SK-N-MC (cell line): Measurements from ENCODE around the gene TRIM25.

Experiments used
- DNase-seq: peaks from one replicate; pipeline ENCODE4 v3.0.0-alpha.2; 2011; ENCODE audit warnings: low read depth, low spot score
- H3K27ac ChIP-seq: fragments of 200-600 bp; sonication (generic); 2 replicates; pipeline ENCODE4 v1.5.1; 2016; ENCODE audit warnings: mixed run types
- H3K36me3 ChIP-seq: fragments of 200-600 bp; sonication (generic); 2 replicates; pipeline ENCODE4 v1.6.1; 2017; ENCODE audit warnings: antibody characterized with exemption, low read length, mixed read lengths; ENCODE audit not compliant: insufficient read depth
- H3K4me3 ChIP-seq: fragments of 200-600 bp; sonication (generic); 2 replicates; pipeline ENCODE4 v1.5.1; 2016
- H3K9ac ChIP-seq: fragments of 200-600 bp; sonication (generic); 2 replicates; pipeline ENCODE4 v1.8.0; 2017; ENCODE audit warnings: mixed run types, mixed read lengths; ENCODE audit not compliant: insufficient read length
- H3K9me3 ChIP-seq: fragments of 200-600 bp; sonication (generic); 2 replicates; pipeline ENCODE4 v1.6.1; 2017; ENCODE audit warnings: low read depth, mild to moderate bottlenecking, antibody characterized with exemption, low read length, moderate library complexity, mixed read lengths
- EZH2 ChIP-seq: fragments of 200-600 bp; sonication (generic); IDR thresholded peaks from one replicate; pipeline ENCODE4 v1.6.1; 2017; ENCODE audit warnings: antibody characterized with exemption
- FOXP2 ChIP-seq: optimal IDR thresholded peaks from 2 replicates; pipeline ENCODE3; 2011; ENCODE audit warnings: mild to moderate bottlenecking, moderate library complexity; ENCODE audit not compliant: insufficient read depth; ENCODE audit errors: extremely low read length, control extremely low read depth
- POLR2AphosphoS5 ChIP-seq: IDR thresholded peaks from 2 replicates; pipeline ENCODE4 v1.6.1; 2012; ENCODE audit warnings: mild to moderate bottlenecking, low read depth, low read length, borderline replicate concordance

Gene TRIM25

DNA sequence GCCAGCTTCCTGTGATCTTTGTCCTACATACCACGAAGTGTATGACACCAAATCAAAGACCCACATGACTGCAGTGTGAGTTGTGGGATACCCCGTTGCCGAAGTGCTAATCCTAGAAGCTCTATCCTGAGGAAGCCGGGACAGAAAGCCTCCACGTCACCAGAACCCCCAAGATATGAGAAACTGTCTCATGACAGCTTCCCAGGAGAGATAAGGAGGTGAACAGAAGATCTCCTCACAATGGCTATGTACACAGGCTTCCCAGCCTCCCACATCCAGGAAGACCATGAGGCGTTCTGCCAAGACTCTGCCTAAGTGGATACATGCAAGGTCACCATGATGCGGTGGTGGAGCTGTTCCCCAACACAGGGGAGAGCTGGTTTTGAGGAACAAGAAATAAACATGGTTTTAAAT lies 37.1 kb downstream of the TRIM25 start:
- Histone ChIP-seq H3K27ac (no peak overlapping the region), H3K4me3 (no peak overlapping the region), H3K36me3 (no peaks in the 10 kb centered on the region), H3K9me3 (no peaks in the 10 kb centered on the region), H3K9ac (no peak overlapping the region)
- no peak for TF ChIP-seq FOXP2
- no peak for TF ChIP-seq POLR2AphosphoS5
- TF ChIP-seq EZH2, result no peak
- no peak for DNase-seq

DNA sequence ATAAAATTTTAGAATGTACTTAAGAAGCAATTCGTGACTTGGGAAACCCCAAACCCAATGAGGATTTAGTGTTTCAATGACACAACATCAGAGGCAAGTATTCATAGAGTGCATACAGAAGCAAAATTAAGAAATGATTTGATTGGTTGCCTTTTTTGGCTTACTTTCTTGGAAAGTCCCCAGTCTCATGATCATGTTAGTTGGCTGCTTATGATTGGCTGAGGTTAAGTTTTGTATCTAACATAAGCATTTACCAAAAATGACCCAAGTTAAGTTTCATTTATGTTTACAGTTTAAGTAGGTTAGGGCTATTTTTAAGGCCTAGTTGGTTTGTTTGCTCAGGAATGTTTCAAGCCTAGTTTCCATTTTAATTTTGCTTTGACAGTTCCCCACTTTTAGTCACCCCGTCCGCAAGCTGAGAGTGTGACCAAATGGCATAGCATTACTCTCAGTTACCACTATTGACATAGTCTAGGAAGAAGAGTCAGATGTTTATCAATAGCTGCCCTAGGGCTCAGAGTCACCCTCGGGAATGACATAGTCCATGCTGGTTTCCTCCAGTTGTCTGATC lies 43.7 kb downstream of the TRIM25 start:
- H3K4me3 ChIP-seq, result no peak overlapping the region
- TF ChIP-seq FOXP2 (no peak), EZH2 (no peak), POLR2AphosphoS5 (no peak)
- H3K9ac ChIP-seq, result no peak overlapping the region
- no peak for DNase-seq
- H3K27ac ChIP-seq, result no peak overlapping the region
- H3K9me3 ChIP-seq, result no peaks in the 10 kb centered on the region
- no peaks in the 10 kb centered on the region for H3K36me3 ChIP-seq

DNA sequence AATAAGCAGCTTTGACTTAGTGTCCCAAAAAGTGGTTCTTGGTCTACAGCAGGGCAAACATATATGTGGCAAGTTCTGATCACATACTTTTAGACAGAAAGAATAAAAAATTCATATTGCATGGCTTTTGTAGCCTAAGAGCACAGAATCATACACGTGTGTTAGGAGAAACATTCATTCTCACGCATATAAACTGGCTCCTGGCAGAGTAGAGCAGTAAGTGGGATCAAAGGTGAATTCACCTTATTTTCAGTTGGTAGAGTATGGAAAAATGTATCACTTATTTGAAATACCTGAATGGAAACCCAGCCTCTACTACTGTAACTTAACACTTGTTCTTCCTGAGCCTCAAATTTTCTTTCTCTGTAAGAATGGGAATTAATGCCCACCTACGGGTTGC lies 45.1 kb downstream of the TRIM25 start:
- H3K9ac ChIP-seq, result no peak overlapping the region
- H3K4me3 ChIP-seq, result no peak overlapping the region
- H3K27ac ChIP-seq, result no peak overlapping the region
- TF ChIP-seq EZH2 (no peak), FOXP2 (no peak), POLR2AphosphoS5 (no peak)
- DNase-seq, result no peak
- H3K36me3 ChIP-seq, result no peaks in the 10 kb centered on the region
- H3K9me3 ChIP-seq, result no peaks in the 10 kb centered on the region

DNA sequence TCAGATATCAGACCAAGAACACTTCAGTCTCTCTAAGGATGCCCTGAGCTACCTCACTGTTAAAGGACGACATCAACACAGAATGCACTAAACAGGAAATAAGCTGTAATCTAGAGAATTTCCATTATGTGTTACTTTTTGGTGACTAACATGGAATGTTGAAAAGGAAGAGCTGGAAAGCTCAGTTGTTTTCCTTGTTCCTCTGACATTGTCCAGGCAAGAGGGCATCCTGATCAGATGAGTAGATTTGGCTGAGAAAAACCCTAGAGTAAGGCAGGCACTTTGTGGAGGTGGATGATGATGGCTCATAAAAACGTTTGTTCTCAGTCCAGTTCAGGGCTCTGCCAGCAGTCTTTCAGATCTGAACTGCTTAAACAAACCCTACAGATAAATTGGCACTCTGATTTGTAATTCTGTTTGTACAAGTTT lies 45.9 kb downstream of the TRIM25 start:
- no peak for TF ChIP-seq FOXP2
- 0 out of 2 replicates have a peak, but pooled peaks cover under 1% of the 10 kb centered on the region for H3K36me3 ChIP-seq
- DNase-seq, result no peak
- H3K4me3 ChIP-seq, result no peak overlapping the region
- no peak overlapping the region for H3K9ac ChIP-seq
- H3K27ac ChIP-seq, result no peak overlapping the region
- no peaks in the 10 kb centered on the region for H3K9me3 ChIP-seq

DNA sequence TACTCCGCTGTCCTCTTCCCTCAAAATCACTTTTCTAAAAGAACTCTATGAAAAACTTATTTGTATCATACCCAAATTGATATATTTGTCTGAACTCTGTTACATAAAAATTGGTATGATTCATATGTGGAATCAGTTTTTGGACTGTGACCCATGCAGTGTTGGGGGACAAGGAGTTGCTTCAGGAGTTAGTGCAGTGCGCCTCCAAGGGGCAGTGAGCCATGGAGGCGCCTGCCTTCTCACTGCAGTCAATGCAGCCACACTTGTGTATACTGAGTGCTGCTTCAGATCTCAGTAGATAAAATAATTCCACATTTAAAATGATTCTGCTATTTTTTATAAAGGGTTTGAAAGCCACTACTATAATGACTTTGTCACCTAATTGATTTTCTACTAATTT lies 47.4 kb downstream of the TRIM25 start:
- H3K27ac ChIP-seq, result no peak overlapping the region
- no peak for DNase-seq
- peaks cover 6% of the 10 kb centered on the region; the same call in 1 of the 2 replicates for H3K36me3 ChIP-seq
- H3K9ac ChIP-seq, result no peak overlapping the region
- H3K9me3 ChIP-seq, result no peaks in the 10 kb centered on the region
- TF ChIP-seq EZH2 (no peak), POLR2AphosphoS5 (no peak), FOXP2 (no peak)
- no peak overlapping the region for H3K4me3 ChIP-seq

DNA sequence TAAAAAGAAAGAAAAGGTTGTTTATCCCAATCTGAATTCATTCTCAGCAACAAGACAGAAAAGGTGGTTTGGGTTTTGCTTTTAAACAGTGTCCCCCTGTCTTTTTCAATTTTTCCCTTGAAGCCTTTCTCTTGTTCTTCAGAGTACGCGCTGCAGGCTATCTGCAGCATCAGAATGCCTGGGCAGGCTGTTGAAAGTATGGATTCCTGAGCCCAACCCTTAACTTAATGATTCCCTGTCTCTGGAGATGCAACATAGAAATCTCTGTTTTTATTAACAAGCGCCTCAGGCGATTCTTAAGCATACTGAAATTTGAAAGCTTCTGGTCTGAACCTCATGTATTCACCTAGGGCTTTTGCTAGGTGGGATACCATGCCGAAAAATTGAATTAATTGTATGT lies 47.8 kb downstream of the TRIM25 start:
- Histone ChIP-seq H3K27ac (no peak overlapping the region), H3K36me3 (peaks cover 6% of the 10 kb centered on the region; the same call in 1 of the 2 replicates), H3K9ac (no peak overlapping the region), H3K4me3 (no peak overlapping the region), H3K9me3 (no peaks in the 10 kb centered on the region)
- TF ChIP-seq POLR2AphosphoS5 (no peak), EZH2 (no peak), FOXP2 (no peak)
- DNase-seq, result no peak

DNA sequence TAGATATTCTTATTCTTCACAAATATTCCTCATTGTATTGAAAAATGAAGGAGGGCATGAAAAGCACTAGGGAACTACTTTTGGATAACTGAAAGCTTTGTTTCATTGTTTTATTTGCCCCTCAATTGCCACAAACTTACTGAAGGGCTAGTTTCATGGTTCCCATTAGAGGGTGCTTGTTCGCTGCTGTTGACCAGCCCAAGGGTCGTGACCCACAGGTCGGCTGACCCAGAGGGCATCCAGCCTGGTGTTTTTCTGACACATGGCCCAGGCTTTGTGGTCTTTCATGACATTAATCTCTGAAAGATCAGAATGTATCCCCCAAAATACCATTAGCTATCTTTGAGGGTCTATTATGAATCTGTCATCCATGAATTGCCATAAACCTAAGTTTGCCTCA lies 49.9 kb downstream of the TRIM25 start:
- Histone ChIP-seq H3K27ac (no peak overlapping the region), H3K4me3 (no peak overlapping the region), H3K9ac (no peak overlapping the region), H3K36me3 (peaks cover 6% of the 10 kb centered on the region; the same call in 1 of the 2 replicates), H3K9me3 (no peaks in the 10 kb centered on the region)
- DNase-seq, result no peak
- TF ChIP-seq EZH2 (no peak), POLR2AphosphoS5 (no peak), FOXP2 (no peak)

DNA sequence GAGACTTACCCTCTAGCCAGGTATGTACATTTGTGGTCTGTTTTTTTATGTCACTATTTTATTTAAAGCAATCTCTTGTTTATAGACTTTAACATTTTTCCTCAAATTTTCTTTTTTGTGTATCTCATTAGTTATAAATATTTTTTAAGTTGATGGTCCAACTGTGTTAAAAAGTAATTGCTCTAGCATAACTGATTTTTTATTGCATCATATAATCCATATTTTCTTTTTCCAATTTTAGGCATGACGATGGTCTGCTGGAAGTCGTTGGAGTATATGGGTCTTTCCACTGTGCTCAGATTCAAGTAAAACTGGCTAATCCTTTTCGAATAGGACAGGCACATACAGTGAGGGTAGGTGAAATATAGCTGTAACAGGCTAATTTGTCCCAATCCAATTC lies 52.0 kb downstream of the TRIM25 start:
- Histone ChIP-seq H3K9ac (no peak overlapping the region), H3K36me3 (peaks cover 14% of the 10 kb centered on the region)
- DNase-seq, result no peak

DNA sequence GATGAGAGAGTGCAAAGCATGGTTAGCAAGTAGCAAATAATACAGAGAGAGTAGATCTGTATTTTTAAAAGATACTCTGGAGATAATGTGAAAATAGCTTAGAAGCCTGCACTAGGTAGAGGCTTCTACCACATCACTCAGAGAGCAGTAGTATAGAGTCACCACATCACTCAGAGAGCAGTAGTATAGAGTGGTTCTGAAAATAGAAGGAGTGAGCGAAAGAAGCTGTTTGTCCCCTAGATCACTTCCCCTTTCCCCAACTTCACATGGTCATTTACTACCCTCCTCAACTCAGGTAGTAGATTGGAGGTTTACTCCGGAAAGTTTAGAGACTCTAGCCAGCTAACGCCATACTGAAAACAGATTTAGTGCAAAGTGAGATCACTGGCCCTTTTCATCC lies 62.8 kb downstream of the TRIM25 start:
- Histone ChIP-seq H3K27ac (no peak overlapping the region), H3K4me3 (no peak overlapping the region), H3K36me3 (peaks cover 8% of the 10 kb centered on the region; the same call in 1 of the 2 replicates), H3K9me3 (no peaks in the 10 kb centered on the region), H3K9ac (no peak overlapping the region)
- no peak for TF ChIP-seq POLR2AphosphoS5
- no peak for TF ChIP-seq EZH2
- no peak for TF ChIP-seq FOXP2
- DNase-seq, result no peak

More for the DNA sequence above, 52.0 kb downstream of the TRIM25 start:
- no peak overlapping the region for H3K27ac ChIP-seq
- no peaks in the 10 kb centered on the region for H3K9me3 ChIP-seq
- TF ChIP-seq FOXP2, result no peak
- no peak for TF ChIP-seq EZH2
- no peak for TF ChIP-seq POLR2AphosphoS5
- no peak overlapping the region for H3K4me3 ChIP-seq
